Astrocyte (in vitro differentiated cells and primary cell): ENCODE results near the gene CASK.

Experiments used
- CTCF ChIP-seq: IDR thresholded peaks from 2 replicates; pipeline ENCODE4 v1.5.1; 2011; ENCODE audit warnings: low read depth, mild to moderate bottlenecking, inconsistent platforms, low read length, moderate library complexity; ENCODE audit not compliant: insufficient read depth
- EZH2 ChIP-seq: IDR thresholded peaks from 2 replicates; pipeline ENCODE4 v1.6.1; 2012; ENCODE audit warnings: mild to moderate bottlenecking, low read length, inconsistent platforms; ENCODE audit not compliant: insufficient read depth

- TF ChIP-seq CTCF (no peak), EZH2 (no peak)
Measured at GRCh38 chrX:41607264-41607832, 316.0 kb downstream of the CASK start.
